SK-N-MC (cell line): ENCODE data around the gene PEX14.

Experiments used
- EZH2 ChIP-seq: fragments of 200-600 bp; sonication (generic); IDR thresholded peaks from one replicate; pipeline ENCODE4 v1.6.1; 2017; ENCODE audit warnings: antibody characterized with exemption
- FOXP2 ChIP-seq: optimal IDR thresholded peaks from 2 replicates; pipeline ENCODE3; 2011; ENCODE audit warnings: mild to moderate bottlenecking, moderate library complexity; ENCODE audit not compliant: insufficient read depth; ENCODE audit errors: extremely low read length, control extremely low read depth
- POLR2AphosphoS5 ChIP-seq: IDR thresholded peaks from 2 replicates; pipeline ENCODE4 v1.6.1; 2012; ENCODE audit warnings: mild to moderate bottlenecking, low read depth, low read length, borderline replicate concordance

DNA sequence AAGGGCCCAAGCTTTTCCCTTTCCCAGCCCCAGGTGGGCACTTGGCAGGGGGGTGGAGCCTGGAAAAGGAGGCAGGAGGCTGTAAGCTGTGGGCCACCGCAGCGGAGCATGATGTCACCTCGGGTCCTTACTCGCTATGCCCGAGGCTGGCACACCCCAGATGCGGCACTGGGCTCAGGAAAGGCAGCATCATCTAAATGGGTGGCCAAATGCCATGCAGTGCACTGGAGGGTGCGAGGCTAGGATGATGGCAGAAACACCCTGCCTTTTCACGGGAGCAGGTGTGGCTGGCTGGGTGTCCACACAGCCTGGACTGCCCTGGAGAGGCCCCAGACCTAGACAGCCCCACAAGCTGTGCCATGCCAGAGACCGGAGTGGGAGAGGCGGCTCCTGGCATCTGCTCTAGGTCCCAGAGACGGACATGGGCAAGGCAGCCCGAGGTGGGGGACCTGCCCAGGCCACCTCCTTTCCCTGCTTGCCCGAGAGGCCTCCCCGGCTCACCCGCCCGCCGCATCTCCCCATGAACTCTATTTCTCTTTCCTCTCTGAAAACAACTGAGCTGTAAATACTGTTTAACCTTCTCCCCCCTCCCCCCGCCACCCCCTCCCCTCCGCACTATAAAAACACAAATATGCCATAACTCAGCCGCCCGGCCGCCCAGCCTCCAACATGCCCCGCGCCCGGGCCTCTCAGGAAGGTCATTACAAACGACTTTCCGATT lies 197.0 kb downstream of the PEX14 start:
- TF ChIP-seq POLR2AphosphoS5 (no peak), EZH2 (no peak), FOXP2 (no peak)
